CD4-positive, alpha-beta T cell treated with Interleukin-12 subunit alpha and Interleukin-12 subunit beta, for 1 hour (primary cell): ENCODE measurements around the gene LPP.

Experiments used
- DNase-seq: peaks from one replicate; pipeline ENCODE4 v3.0.0-alpha.2; 2020

Gene LPP

DNA sequence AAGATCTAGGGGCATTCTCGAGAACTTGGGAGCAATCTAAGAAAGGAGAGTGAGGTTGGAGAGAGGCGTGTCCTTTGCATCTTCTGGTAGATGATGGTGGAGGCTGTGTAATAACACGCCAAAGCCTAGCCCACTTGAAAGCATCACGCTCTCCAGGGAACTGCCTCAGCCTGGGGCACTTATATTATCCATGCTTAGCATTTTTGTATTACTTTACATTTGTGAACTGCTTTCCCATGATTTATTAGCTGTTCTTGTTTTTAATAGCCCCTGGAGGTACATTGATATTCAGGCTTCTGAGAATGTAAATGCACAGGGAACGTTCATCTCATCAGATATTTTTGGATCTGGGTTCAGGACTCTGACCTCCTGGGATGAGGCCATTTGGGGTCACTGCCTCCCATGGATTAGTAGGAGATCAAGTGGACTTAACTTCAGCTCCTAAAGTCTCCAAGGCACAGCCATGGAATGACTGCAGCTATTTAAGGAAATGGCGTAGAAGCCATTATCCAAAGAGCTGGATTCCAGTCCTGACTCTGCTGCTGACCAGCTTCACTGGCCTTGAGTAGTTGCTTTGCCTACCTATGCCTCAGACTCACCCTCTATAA lies 124.9 kb downstream of the LPP start:
- DNase-seq = no peak

DNA sequence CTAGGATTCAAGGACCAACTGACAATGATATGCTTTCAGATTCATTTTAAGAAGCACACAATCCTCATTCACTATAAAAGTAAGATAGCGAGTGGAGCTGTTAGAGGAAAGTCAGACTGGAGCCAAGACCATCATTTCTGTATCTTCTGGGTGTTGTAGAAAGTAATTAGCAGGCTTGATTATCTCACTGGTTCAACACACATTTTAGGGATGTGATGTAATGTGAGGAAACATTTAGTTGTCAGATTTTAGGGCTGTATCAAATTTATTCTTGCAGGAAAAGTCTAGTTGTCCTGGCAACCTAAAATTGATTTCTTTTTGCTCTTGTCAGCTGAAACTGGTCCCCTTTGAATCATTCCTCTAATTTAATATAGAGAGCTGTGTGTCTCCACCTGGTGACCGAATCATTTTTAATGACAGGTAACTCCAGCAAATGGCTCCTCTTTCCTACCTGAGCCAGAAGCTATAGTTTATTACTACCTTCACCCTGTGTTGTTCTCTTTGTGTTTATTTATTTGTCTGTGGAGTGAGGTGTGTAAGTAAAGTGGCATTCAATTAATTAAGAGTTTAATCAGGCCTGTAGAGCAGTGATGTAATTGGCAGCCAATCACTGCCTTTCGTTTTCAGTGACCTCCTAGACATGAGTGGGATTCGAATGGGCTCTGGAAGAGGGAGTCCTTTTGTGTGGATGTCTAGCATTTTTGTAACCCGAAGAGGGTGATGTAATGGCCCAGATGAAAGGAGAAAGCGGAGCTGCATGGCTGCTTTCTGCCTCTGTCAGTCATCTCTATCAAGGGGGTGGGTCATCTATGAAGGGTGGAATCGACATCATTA lies 125.8 kb downstream of the LPP start:
- DNase-seq = no peak

DNA sequence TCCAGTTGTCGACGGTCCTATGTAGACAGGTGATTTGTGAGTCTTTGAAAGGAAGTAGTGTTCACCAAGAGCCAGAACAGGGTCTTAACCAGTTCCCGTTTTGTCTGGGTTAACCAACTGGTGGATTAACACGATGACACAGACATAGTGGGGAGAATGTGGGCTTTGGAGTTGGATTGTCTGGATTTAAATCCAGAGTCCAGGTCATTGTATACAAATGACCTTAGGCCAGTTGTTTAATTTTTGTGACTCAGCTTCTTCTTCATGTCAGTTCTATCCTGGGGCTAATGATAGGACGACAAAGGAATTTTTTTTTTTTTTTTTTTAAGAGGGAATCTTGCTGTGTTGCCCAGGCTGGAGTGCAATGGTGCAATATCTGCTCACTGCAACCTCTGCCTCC lies 126.7 kb downstream of the LPP start:
- no peak for DNase-seq

GRCh38 chr3:188282871-188283270 lies 128.9 kb downstream of the LPP start:
- no peak for DNase-seq

GRCh38 chr3:188283347-188283746 lies 129.4 kb downstream of the LPP start:
- DNase-seq = no peak

GRCh38 chr3:188284455-188285212 lies 130.7 kb downstream of the LPP start:
- DNase-seq = no peak

GRCh38 chr3:188286087-188286513 lies 132.1 kb downstream of the LPP start:
- no peak for DNase-seq

DNA sequence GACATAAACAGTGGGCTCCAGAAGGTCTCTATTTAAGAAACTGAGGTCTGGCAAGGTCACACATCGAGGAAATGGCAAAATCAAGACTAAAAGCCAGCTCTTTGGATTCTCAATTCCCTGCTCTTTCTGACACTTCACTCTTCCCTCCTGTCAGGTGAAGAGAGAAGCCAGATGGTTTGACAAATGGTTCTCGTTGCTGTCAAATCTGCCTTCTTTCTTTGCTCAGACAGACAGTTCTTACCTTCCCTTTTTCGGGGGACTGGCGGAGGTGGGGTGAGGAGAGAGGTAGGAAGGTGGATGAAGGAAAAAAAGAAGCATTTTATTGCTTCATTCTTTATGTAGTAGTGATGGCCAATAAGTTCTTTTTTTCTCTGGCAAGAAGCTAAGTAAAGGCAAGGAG lies 133.4 kb downstream of the LPP start:
- DNase-seq = no peak

GRCh38 chr3:188287762-188288505 lies 134.0 kb downstream of the LPP start:
- no peak for DNase-seq

DNA sequence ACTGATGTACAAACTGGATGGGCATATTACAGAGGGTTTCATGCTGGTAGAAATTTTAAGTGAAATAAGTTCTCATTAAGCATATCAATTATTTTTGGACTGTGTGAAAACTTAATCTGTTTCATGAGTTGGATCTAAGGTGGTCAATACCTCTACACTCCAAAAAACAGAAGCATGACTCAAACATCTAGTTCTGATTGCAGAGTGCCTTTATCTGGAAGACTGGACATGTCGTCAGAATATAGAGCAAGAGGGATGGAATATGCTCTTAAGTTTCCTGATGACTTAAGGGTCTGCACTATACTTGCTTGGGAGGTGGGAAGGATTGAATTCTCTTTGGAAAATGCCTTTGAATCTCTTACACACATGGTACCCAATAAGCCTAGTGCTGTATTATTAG lies 138.3 kb downstream of the LPP start:
- DNase-seq = no peak

- no peak for DNase-seq
Observed at GRCh38 chr3:188292827-188293226, 138.9 kb downstream of the LPP start.

DNA sequence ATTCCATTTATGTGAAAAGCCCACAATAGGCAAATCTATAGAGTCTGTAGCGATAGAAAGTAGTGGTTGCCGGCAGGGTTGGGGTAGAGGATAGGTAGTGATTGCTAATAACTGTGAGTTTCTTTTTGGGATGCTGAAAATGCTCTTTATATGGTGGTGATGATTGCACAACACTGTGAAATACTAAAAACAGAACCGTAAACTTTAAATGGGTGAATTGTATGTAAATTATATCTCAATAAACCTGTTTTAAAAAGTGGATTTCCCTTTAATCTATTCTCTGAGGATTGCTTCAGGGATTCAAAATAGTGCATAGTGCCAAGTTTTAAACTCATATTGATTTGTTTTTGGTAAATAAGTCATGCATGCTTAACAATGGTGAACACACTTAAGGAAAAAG lies 140.2 kb downstream of the LPP start:
- no peak for DNase-seq

- DNase-seq = no peak
Observed at GRCh38 chr3:188294823-188295487, 141.0 kb downstream of the LPP start.

GRCh38 chr3:188295876-188296275 lies 141.9 kb downstream of the LPP start:
- no peak for DNase-seq

- DNase-seq = no peak
Observed at GRCh38 chr3:188296761-188297612, 143.0 kb downstream of the LPP start.

GRCh38 chr3:188298585-188298984 lies 144.6 kb downstream of the LPP start:
- DNase-seq = no peak

DNA sequence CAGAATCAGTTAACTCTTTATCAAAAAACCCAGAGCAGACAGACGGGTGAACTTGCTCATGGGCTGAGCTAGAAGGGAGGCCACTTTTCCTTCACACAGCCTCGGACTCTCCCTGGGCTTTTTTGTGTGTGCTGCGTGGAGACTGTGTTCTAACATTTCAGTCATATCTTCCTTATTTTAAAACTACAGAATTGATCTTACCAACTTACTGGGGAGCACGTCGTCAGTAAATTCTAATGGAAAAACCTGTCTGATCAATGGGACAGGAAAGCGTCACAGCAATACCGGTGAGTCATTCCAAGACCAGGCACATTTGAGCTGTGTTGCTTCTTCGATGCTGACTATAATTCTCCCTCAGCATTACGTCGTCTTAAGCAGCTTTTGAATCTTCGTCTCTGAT lies 145.1 kb downstream of the LPP start:
- no peak for DNase-seq

DNA sequence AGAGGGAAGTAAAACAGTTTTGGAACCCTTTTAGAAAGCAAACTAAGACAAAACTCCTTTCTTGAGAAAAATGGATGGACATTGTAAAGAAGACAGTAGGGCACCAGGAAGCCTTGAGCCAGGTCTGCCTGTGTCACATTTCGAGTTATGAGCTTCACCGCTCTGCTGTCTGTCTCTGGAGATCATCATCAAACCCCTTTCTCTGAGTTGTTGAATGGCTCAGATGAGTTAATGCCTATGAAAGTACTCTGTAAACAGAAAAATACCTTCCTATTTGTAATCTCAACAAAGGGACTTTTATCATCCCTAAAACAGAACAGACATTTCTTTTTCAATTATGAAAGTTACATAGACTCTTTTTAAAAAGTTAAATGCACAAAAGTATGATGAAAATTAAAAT lies 145.8 kb downstream of the LPP start:
- no peak for DNase-seq

GRCh38 chr3:188301147-188301546 lies 147.2 kb downstream of the LPP start:
- DNase-seq = no peak

- no peak for DNase-seq
Observed at GRCh38 chr3:188303286-188303799, 149.4 kb downstream of the LPP start.

DNA sequence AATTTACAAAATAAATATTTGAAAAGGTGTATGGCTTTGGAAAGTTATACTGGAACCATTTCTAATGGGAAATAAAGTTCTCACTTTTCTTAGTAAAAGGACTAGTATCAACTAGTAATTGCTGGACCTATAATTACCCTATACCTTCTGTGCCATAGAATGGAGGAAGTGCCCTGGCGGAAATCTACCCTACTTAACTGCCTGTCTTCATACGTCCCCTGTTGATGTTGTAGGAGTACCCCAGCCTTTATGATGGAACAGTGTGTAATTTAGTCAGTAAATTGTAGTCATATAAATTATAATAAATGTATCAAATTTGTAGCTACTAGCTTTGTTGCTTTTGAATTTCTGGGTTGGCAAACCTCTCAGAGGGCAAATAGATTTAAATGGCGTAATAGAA lies 149.9 kb downstream of the LPP start:
- no peak for DNase-seq
